Measurements from ENCODE around the gene PPFIBP2.

PPFIBP2 gene

GRCh38 chr11:7577291-7578190 is 63.7 kb downstream of the PPFIBP2 start:
- peak; percentile 33 for DNase-seq (ENCODE audit: low spot score)

- DNase-seq (ENCODE audit: low spot score): no peak
Observed at GRCh38 chr11:7578276-7578955, 64.6 kb downstream of the PPFIBP2 start.

GRCh38 chr11:7579361-7579791 is 65.6 kb downstream of the PPFIBP2 start:
- peak; percentile 43 for DNase-seq (ENCODE audit: low spot score)

GRCh38 chr11:7581021-7581590 is 67.3 kb downstream of the PPFIBP2 start:
- no peak for DNase-seq (ENCODE audit: low spot score)

GRCh38 chr11:7582338-7582985 is 68.7 kb downstream of the PPFIBP2 start:
- peak; percentile 53 for DNase-seq (ENCODE audit: low spot score)

- no peak for DNase-seq (ENCODE audit: low spot score)
Observed at GRCh38 chr11:7583248-7583647, 69.4 kb downstream of the PPFIBP2 start.

GRCh38 chr11:7584910-7585309 is 71.1 kb downstream of the PPFIBP2 start:
- DNase-seq (ENCODE audit: low spot score): no peak

GRCh38 chr11:7585816-7586215 is 72.0 kb downstream of the PPFIBP2 start:
- peak; percentile 66 for DNase-seq (ENCODE audit: low spot score)

GRCh38 chr11:7586376-7586775 is 72.6 kb downstream of the PPFIBP2 start:
- no peak for DNase-seq (ENCODE audit: low spot score)

- no peak for DNase-seq (ENCODE audit: low spot score)
Observed at GRCh38 chr11:7587712-7588111, 73.9 kb downstream of the PPFIBP2 start.

GRCh38 chr11:7589861-7590260 is 76.1 kb downstream of the PPFIBP2 start:
- no peak for DNase-seq (ENCODE audit: low spot score)

GRCh38 chr11:7590529-7590928 is 76.7 kb downstream of the PPFIBP2 start:
- no peak for DNase-seq (ENCODE audit: low spot score)

- DNase-seq (ENCODE audit: low spot score): no peak
Observed at GRCh38 chr11:7591107-7591894, 77.5 kb downstream of the PPFIBP2 start.

GRCh38 chr11:7591987-7592386 is 78.2 kb downstream of the PPFIBP2 start:
- DNase-seq (ENCODE audit: low spot score): no peak

- peak; percentile 72 for DNase-seq (ENCODE audit: low spot score)
Observed at GRCh38 chr11:7592711-7593110, 78.9 kb downstream of the PPFIBP2 start.

GRCh38 chr11:7593481-7593880 is 79.7 kb downstream of the PPFIBP2 start:
- DNase-seq (ENCODE audit: low spot score): no peak

- peak; percentile 65 for DNase-seq (ENCODE audit: low spot score)
Observed at GRCh38 chr11:7595016-7595866, 81.4 kb downstream of the PPFIBP2 start.

GRCh38 chr11:7595951-7596350 is 82.2 kb downstream of the PPFIBP2 start:
- DNase-seq (ENCODE audit: low spot score): no peak

- no peak for DNase-seq (ENCODE audit: low spot score)
Observed at GRCh38 chr11:7596975-7597391, 83.2 kb downstream of the PPFIBP2 start.

- DNase-seq (ENCODE audit: low spot score): no peak
Observed at GRCh38 chr11:7597620-7598019, 83.8 kb downstream of the PPFIBP2 start.

- no peak for DNase-seq (ENCODE audit: low spot score)
Observed at GRCh38 chr11:7599209-7599608, 85.4 kb downstream of the PPFIBP2 start.
